ENCODE results near the gene C2orf76. TPM values are rescaled to one million over a fixed set of nuclear protein-coding genes. Genes with fewer than 3 reads are reported as not detected.
A peak's percentile ranks its signal among the peaks of the same experiment; 100 is the strongest.

The C2orf76 gene
- total RNA-seq, 1 donor = 8.6 TPM

GRCh38 chr2:119257198-119257597 lies 109.4 kb downstream of the C2orf76 start:
- H3K4me3 ChIP-seq (ENCODE audit: low read depth, low read length) = no peak overlapping the region
- no peak for DNase-seq (ENCODE audit: low read depth)
- no peak for TF ChIP-seq CTCF (IDR thresholded peaks at IDR 0.05; ENCODE audit: insufficient read depth, low read depth, low read length)

- peak; percentile 18 for DNase-seq (ENCODE audit: low read depth)
- no peak for TF ChIP-seq CTCF (IDR thresholded peaks at IDR 0.05; ENCODE audit: insufficient read depth, low read depth, low read length)
- H3K4me3 ChIP-seq (ENCODE audit: low read depth, low read length) = no peak overlapping the region
Observed at GRCh38 chr2:119256582-119256921, 110.1 kb downstream of the C2orf76 start.

- peak; percentile 98 for DNase-seq (ENCODE audit: low read depth)
- no peak overlapping the region for H3K4me3 ChIP-seq (ENCODE audit: low read depth, low read length)
- no peak for TF ChIP-seq CTCF (IDR thresholded peaks at IDR 0.05; ENCODE audit: insufficient read depth, low read depth, low read length)
Observed at GRCh38 chr2:119255760-119256581, 110.7 kb downstream of the C2orf76 start.

GRCh38 chr2:119254601-119255080 lies 112.0 kb downstream of the C2orf76 start:
- DNase-seq (ENCODE audit: low read depth) = no peak
- H3K4me3 ChIP-seq (ENCODE audit: low read depth, low read length) = no peak overlapping the region
- no peak for TF ChIP-seq CTCF (IDR thresholded peaks at IDR 0.05; ENCODE audit: insufficient read depth, low read depth, low read length)

GRCh38 chr2:119253760-119254600 lies 112.7 kb downstream of the C2orf76 start:
- no peak for DNase-seq (ENCODE audit: low read depth)
- TF ChIP-seq CTCF (IDR thresholded peaks at IDR 0.05; ENCODE audit: insufficient read depth, low read depth, low read length) = no peak
- H3K4me3 ChIP-seq (ENCODE audit: low read depth, low read length) = no peak overlapping the region

GRCh38 chr2:119253114-119253702 lies 113.4 kb downstream of the C2orf76 start:
- no peak for TF ChIP-seq CTCF (IDR thresholded peaks at IDR 0.05; ENCODE audit: insufficient read depth, low read depth, low read length)
- peak; percentile 75 for DNase-seq (ENCODE audit: low read depth)
- H3K4me3 ChIP-seq (ENCODE audit: low read depth, low read length) = no peak overlapping the region

Other genes starting within 250 kb of the C2orf76 start
- not detected in 2 replicates for gene C1QL2, start 208.1 kb downstream of the C2orf76 start, total RNA-seq
- gene STEAP3, start 143.0 kb downstream of the C2orf76 start, total RNA-seq = 14.5 and 17.7 TPM in 2 replicates
- 87.0 and 117 TPM in 2 replicates for gene DBI, start 143 bp upstream of the C2orf76 start, total RNA-seq
- gene TMEM37, start 65.0 kb upstream of the C2orf76 start, total RNA-seq = 0.64 and 1.3 TPM in 2 replicates
- not detected in 2 replicates for gene SCTR, start 157.6 kb upstream of the C2orf76 start, total RNA-seq
- not detected in 2 replicates for gene CFAP221, start 177.6 kb upstream of the C2orf76 start, total RNA-seq